Measurements from ENCODE around the gene KLHL40.

KLHL40 gene

GRCh38 chr3:42647821-42648459, 37.4 kb upstream of the KLHL40 start:
- TF ChIP-seq CTCF (IDR thresholded peaks at IDR 0.05; ENCODE audit: low read depth, low read length), result no peak
- no peak for DNase-seq (ENCODE audit: extremely low read depth, low read depth)

GRCh38 chr3:42649006-42649405, 36.3 kb upstream of the KLHL40 start:
- no peak for TF ChIP-seq CTCF (IDR thresholded peaks at IDR 0.05; ENCODE audit: low read depth, low read length)
- no peak for DNase-seq (ENCODE audit: extremely low read depth, low read depth)

- no peak for TF ChIP-seq CTCF (IDR thresholded peaks at IDR 0.05; ENCODE audit: low read depth, low read length)
- DNase-seq (ENCODE audit: extremely low read depth, low read depth), result no peak
Measured at GRCh38 chr3:42649783-42650182, 35.6 kb upstream of the KLHL40 start.

GRCh38 chr3:42651248-42652091, 33.9 kb upstream of the KLHL40 start:
- DNase-seq (ENCODE audit: extremely low read depth, low read depth), result no peak
- TF ChIP-seq CTCF (IDR thresholded peaks at IDR 0.05; ENCODE audit: low read depth, low read length), result no peak

GRCh38 chr3:42652251-42652610, 33.1 kb upstream of the KLHL40 start:
- DNase-seq (ENCODE audit: extremely low read depth, low read depth), result no peak
- TF ChIP-seq CTCF (IDR thresholded peaks at IDR 0.05; ENCODE audit: low read depth, low read length), result no peak

GRCh38 chr3:42652611-42653302, 32.6 kb upstream of the KLHL40 start:
- TF ChIP-seq CTCF (IDR thresholded peaks at IDR 0.05; ENCODE audit: low read depth, low read length), result no peak
- DNase-seq (ENCODE audit: extremely low read depth, low read depth), result no peak

- DNase-seq (ENCODE audit: extremely low read depth, low read depth), result no peak
Measured at GRCh38 chr3:42653303-42653559, 32.1 kb upstream of the KLHL40 start.

More at GRCh38 chr3:42653303-42653559, 32.1 kb upstream of the KLHL40 start:
- TF ChIP-seq CTCF (IDR thresholded peaks at IDR 0.05; ENCODE audit: low read depth, low read length), result no peak

All from AG09319 (cell line).